HFF-Myc (cell line): ENCODE measurements around the gene PTAFR.

Experiments used
- DNase-seq: peaks from one replicate; pipeline ENCODE4 v3.0.0-alpha.2; 2011; ENCODE audit warnings: low read depth; ENCODE audit errors: extremely low read depth
- H3K4me3 ChIP-seq: replicated peaks from 2 replicates; pipeline ENCODE4 v1.5.1; 2011; ENCODE audit warnings: low read depth, mild to moderate bottlenecking, control low read depth, low read length
- CTCF ChIP-seq: IDR thresholded peaks from 2 replicates; pipeline ENCODE4 v1.5.1; 2012; ENCODE audit warnings: mild to moderate bottlenecking, low read depth, low read length, control low read depth; ENCODE audit errors: missing control alignments

The PTAFR gene

GRCh38 chr1:28127617-28128257 is 48.8 kb downstream of the PTAFR start:
- H3K4me3 ChIP-seq, result no peak overlapping the region
- DNase-seq, result no peak
- no peak for TF ChIP-seq CTCF

DNA sequence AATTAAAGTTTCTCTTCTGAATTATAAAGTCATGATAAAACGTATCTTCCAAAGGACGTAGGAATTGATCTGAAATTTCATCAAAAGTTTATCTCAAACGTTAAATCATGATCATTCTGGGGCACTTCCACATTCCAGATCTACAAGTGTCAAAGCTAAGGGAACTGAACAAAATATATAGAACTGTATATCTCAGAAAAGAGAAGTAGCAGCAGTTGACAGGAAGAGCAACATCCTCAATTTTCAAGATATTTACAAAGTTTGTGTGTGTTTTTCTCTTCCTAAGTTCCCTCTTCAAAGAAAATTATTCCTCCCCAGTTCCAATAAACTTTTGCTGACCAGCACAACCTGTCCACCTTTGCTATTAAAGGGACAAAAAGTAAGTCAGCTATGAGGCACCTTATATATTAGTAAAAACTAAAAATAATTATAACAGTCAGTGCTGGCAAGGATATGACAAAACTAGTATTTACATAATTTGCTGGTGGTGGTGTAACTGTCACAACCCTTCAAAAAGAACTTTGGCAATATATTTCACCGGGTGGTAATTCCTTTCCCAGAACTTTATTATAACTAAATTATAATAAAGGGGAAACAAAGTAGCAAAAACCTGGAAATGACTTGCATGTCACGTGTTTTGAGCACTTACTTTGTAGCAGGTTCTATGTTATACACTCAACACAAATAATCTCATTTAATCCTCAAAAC is 49.6 kb downstream of the PTAFR start:
- H3K4me3 ChIP-seq, result no peak overlapping the region
- no peak for TF ChIP-seq CTCF
- DNase-seq, result no peak

DNA sequence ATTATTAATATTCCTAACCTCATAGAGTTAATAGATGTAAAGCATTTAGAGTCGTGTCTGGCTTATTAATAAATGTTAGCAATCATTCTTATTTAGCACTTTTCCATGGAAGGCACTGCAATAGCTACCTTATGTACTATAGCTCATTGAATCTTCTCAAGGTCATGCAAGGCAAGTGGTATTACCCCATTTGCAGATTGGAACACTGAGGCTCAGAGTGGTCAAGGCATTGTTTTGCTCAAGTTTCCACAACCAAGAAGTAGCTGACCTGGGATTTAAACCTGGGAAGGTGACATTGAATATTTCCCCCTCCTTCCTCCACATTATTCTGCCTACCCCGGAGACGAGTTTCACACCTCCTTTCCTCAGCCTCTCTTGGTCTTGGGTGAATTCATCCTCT is 50.3 kb downstream of the PTAFR start:
- no peak for TF ChIP-seq CTCF
- DNase-seq, result no peak
- no peak overlapping the region for H3K4me3 ChIP-seq

- no peak for TF ChIP-seq CTCF
- no peak for DNase-seq
- no peak overlapping the region for H3K4me3 ChIP-seq
Observed at GRCh38 chr1:28123461-28123961, 53.0 kb downstream of the PTAFR start.

DNA sequence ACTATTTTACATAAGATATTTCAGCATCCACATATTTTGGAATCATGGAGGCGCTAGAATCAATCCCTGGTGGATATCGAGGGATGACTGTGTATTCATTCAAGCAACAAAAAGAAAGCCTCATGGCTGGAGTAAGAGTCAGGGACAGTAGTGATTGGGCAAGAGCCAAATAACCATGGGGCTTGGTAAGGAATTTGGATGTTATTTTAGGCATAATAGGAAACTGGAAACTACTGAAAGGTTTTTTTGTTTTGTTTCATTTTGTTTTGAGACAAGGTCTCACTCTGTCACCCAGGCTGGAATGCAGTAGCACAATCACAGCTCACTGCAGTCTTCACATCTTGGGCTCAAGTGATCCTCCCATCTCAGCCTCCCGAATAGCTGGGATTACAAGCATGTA is 54.3 kb downstream of the PTAFR start:
- H3K4me3 ChIP-seq, result no peak overlapping the region
- TF ChIP-seq CTCF, result no peak
- DNase-seq, result no peak

DNA sequence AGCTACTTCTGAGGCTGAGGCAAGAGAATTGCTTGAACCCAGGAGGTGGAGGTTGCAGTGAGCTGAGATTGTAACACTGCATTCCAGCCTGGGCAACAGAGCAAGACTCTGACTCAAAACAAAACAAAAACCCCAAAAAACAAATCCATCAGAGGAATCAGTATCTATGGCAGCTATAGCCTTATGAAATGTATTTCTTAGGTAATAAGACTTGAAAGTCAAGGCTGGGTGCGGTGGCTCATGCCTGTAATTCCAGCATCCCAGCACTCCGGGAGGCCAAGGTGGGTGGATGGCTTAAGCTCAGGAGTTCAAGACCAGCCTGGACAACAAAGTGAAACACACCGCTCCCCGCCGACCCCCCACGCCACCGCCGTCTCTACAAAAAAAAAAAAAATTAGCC is 56.9 kb downstream of the PTAFR start:
- DNase-seq, result no peak
- H3K4me3 ChIP-seq, result no peak overlapping the region
- no peak for TF ChIP-seq CTCF
